Thyroid gland (tissue), 4 donors: Measurements from ENCODE around the gene DYNC1H1. TPM values are rescaled to one million over a fixed set of nuclear protein-coding genes. Genes with fewer than 3 reads are reported as not detected.
A peak's percentile ranks its signal among the peaks of the same experiment; 100 is the strongest.

Source experiments
- DNase-seq, 2 donors: peaks; one replicate each; pipeline ENCODE4 v3.0.0-alpha.2; 2019
- H3K27ac ChIP-seq, 3 donors: fragments of 200-600 bp; sonication (generic); 1 replicate in 2 of 3; 2 replicates in 1 of 3; pipeline ENCODE4 v1.5.1; 2016 to 2019; ENCODE audit warnings: mild to moderate bottlenecking in 1 of 3, moderate library complexity in 1 of 3
- H3K27me3 ChIP-seq: fragments of 200-600 bp; sonication (generic); one replicate; pipeline ENCODE4 v1.5.1; 2019
- H3K36me3 ChIP-seq, 2 donors: fragments of 200-600 bp; sonication (generic); one replicate each; pipeline ENCODE4 v1.5.1; 2016 to 2019
- H3K4me1 ChIP-seq, 2 donors: fragments of 200-600 bp; sonication (generic); one replicate each; pipeline ENCODE4 v1.5.1; 2017 to 2019
- H3K4me3 ChIP-seq, 3 donors: fragments of 200-600 bp; sonication (generic); replicated peaks in 1 of 3; 1 replicate in 2 of 3; 2 replicates in 1 of 3; pipeline ENCODE4 v1.5.1; 2016; ENCODE audit warnings: mild to moderate bottlenecking in 1 of 3
- H3K9me3 ChIP-seq: fragments of 200-600 bp; sonication (generic); one replicate; pipeline ENCODE4 v1.5.1; 2017
- CTCF ChIP-seq, 6 experiments: fragments of 200-600 bp in 3 of 6; fragments of 450-650 bp in 3 of 6; sonication (generic) in 3 of 6; IDR thresholded peaks; one replicate each; pipeline ENCODE4 v1.5.1; 2016 to 2019; ENCODE audit warnings: antibody characterized with exemption in 6 of 6, mild to moderate bottlenecking in 2 of 6, inconsistent platforms in 1 of 6, moderate library complexity in 1 of 6
- POLR2A ChIP-seq, 2 donors: fragments of 450-650 bp; IDR thresholded peaks; one replicate each; pipeline ENCODE4 v1.6.1; 2017; ENCODE audit warnings: antibody characterized with exemption in 2 of 2, mild to moderate bottlenecking in 2 of 2, moderate library complexity in 1 of 2
- WGBS, 2 donors: methylation state at CpG; one replicate each; pipeline ENCODE4 v1.1.5; 2017; 5-methylcytosine and 5-hydroxymethylcytosine counted together
- intact Hi-C: fragments of 100-400 bp; cut with DNase I; formaldehyde crosslinking; loops from one replicate; pipeline ENCODE4 v1.15.1; 2023
- total RNA-seq, 4 donors: library from RNA; depleted of rRNA; stranded (reverse); fragments of >200 nt; gene quantifications; one replicate each; pipeline ENCODE4 v1.2.3, GENCODE V29; 2016

DYNC1H1 gene
- total RNA-seq: 100 to 1,000 TPM; 464 to 818 (median 553) TPM

GRCh38 chr14:101964297-101965180, at the start of gene DYNC1H1:
TSS of gene DYNC1H1 (plus strand) at chr14:101964573. CDS start at chr14:101964692, 119 bp downstream.
- TF ChIP-seq CTCF (IDR thresholded peaks at IDR 0.05) (peak in 1 of 6 experiments; percentile 11), POLR2A (IDR thresholded peaks at IDR 0.05) (peak; percentile 93 to 99)
- intact Hi-C loops: loop anchor here (10.0 kb wide), 1 partner anchor 130 kb away; no protein-coding TSS in a partner anchor
- Histone ChIP-seq H3K4me3 (peak within 1 kb of the TSS; percentile 91 to 100 (median 98)), H3K27me3 (no peaks in the 10 kb centered on the region), H3K4me1 (peaks cover 22 to 39% of the 10 kb centered on the region in 2 donors), H3K36me3 (peaks cover 0 to 1% of the 10 kb centered on the region in 2 donors), H3K9me3 (no peaks in the 10 kb centered on the region), H3K27ac (peak within 1 kb of the TSS; percentile 92 to 97 (median 96))
- DNase-seq: peak; percentile 94 to 97
- 0% methylated on average over 7 to 19 of the region's 115 CpGs for WGBS, 2 donors

- intact Hi-C loops: no loop called here
- WGBS, 2 donors: 90 to 94% methylated on average over 23 of the region's 23 CpGs
- no peak for DNase-seq
- Histone ChIP-seq H3K27ac (no peak overlapping the region), H3K27me3 (no peaks in the 10 kb centered on the region), H3K4me1 (no peaks in the 10 kb centered on the region), H3K9me3 (no peaks in the 10 kb centered on the region), H3K4me3 (no peak overlapping the region), H3K36me3 (peaks cover 11 to 16% of the 10 kb centered on the region in 2 donors)
- no peak for TF ChIP-seq CTCF (IDR thresholded peaks at IDR 0.05)
- TF ChIP-seq POLR2A (IDR thresholded peaks at IDR 0.05): no peak
Measured at GRCh38 chr14:101915871-101916815, 48.2 kb upstream of the DYNC1H1 start.

GRCh38 chr14:101916816-101917412, 47.5 kb upstream of the DYNC1H1 start:
- DNase-seq: no peak
- no peaks in the 10 kb centered on the region for H3K27me3 ChIP-seq
- H3K4me1 ChIP-seq: no peaks in the 10 kb centered on the region
- H3K9me3 ChIP-seq: no peaks in the 10 kb centered on the region
- TF ChIP-seq POLR2A (IDR thresholded peaks at IDR 0.05): no peak
- no peak for TF ChIP-seq CTCF (IDR thresholded peaks at IDR 0.05)
- 83 to 84% methylated on average over 18 of the region's 18 CpGs for WGBS, 2 donors
- peaks cover 12 to 16% of the 10 kb centered on the region in 2 donors for H3K36me3 ChIP-seq
- no peak overlapping the region for H3K27ac ChIP-seq
- H3K4me3 ChIP-seq: no peak overlapping the region
- intact Hi-C loops: no loop called here

- no peak for DNase-seq
- TF ChIP-seq CTCF (IDR thresholded peaks at IDR 0.05): no peak
- TF ChIP-seq POLR2A (IDR thresholded peaks at IDR 0.05): no peak
- Histone ChIP-seq H3K27me3 (no peaks in the 10 kb centered on the region), H3K9me3 (no peaks in the 10 kb centered on the region), H3K4me1 (no peaks in the 10 kb centered on the region), H3K27ac (peak overlapping the region in 1 of 3 donors; percentile 23), H3K4me3 (no peak overlapping the region), H3K36me3 (peaks cover 12 to 15% of the 10 kb centered on the region in 2 donors)
- 73 to 83% methylated on average over 15 to 16 of the region's 17 CpGs for WGBS, 2 donors
- intact Hi-C loops: no loop called here
Measured at GRCh38 chr14:101917413-101918017, 46.9 kb upstream of the DYNC1H1 start.
